HepG2 (cell line): ENCODE data around the gene ST14. TPM values are rescaled to one million over a fixed set of nuclear protein-coding genes. Genes with fewer than 3 reads are reported as not detected.

ENCODE experiments used
- AKNA ChIP-seq: sonication (generic); formaldehyde crosslinking; IDR thresholded peaks from 2 replicates; pipeline ENCODE4 v1.4.0; 2020; ENCODE audit warnings: missing genetic modification reagents, borderline replicate concordance
- CHCHD3 ChIP-seq: sonication (generic); formaldehyde crosslinking; IDR thresholded peaks from 2 replicates; pipeline ENCODE4 v1.8.0; 2022; ENCODE audit warnings: mild to moderate bottlenecking, missing genetic modification reagents, moderate library complexity
- E2F1 ChIP-seq: sonication (generic); formaldehyde crosslinking; IDR thresholded peaks from 2 replicates; pipeline ENCODE4 v1.5.0; 2020; ENCODE audit warnings: missing genetic modification reagents
- HCFC1 ChIP-seq: fragments of 150-350 bp; IDR thresholded peaks from 2 replicates; pipeline ENCODE4 v1.6.1; 2014; ENCODE audit warnings: low read depth, low read length
- KDM2A ChIP-seq: sonication (generic); formaldehyde crosslinking; IDR thresholded peaks from 2 replicates; pipeline ENCODE4 v1.4.0; 2020; ENCODE audit warnings: low read depth, missing genetic modification reagents, borderline replicate concordance
- KMT2B ChIP-seq: IDR thresholded peaks from 2 replicates; pipeline ENCODE4 v1.6.1; 2016; ENCODE audit warnings: missing genetic modification reagents, missing compliant biosample characterization
- MEIS1 ChIP-seq: sonication (generic); formaldehyde crosslinking; IDR thresholded peaks from 2 replicates; pipeline ENCODE4 v1.9.0; 2021; ENCODE audit warnings: mild to moderate bottlenecking, missing genetic modification reagents, moderate library complexity, borderline replicate concordance
- MLLT10 ChIP-seq: sonication (generic); formaldehyde crosslinking; IDR thresholded peaks from 2 replicates; pipeline ENCODE4 v1.4.0; 2020; ENCODE audit warnings: missing genetic modification reagents
- MTA3 ChIP-seq: sonication (generic); formaldehyde crosslinking; IDR thresholded peaks from 2 replicates; pipeline ENCODE4 v1.4.0; 2020; ENCODE audit warnings: missing genetic modification reagents
- NR1H2 ChIP-seq: sonication (generic); formaldehyde crosslinking; IDR thresholded peaks from 2 replicates; pipeline ENCODE4 v1.8.1; 2022; ENCODE audit warnings: low read depth, missing genetic modification reagents, borderline replicate concordance
- POLR2G ChIP-seq: fragments of 200-400 bp; formaldehyde crosslinking; IDR thresholded peaks from 2 replicates; pipeline ENCODE4 v1.6.1; 2018; ENCODE audit warnings: mild to moderate bottlenecking, low read depth, low read length, moderate library complexity
- ZFP36L1 ChIP-seq: sonication (generic); formaldehyde crosslinking; IDR thresholded peaks from 2 replicates; pipeline ENCODE4 v1.8.0; 2022; ENCODE audit warnings: mild to moderate bottlenecking, missing genetic modification reagents, moderate library complexity
- ZKSCAN8 ChIP-seq: IDR thresholded peaks from 2 replicates; pipeline ENCODE4 v1.6.1; 2016; ENCODE audit warnings: borderline replicate concordance, missing genetic modification reagents, missing compliant biosample characterization
- ZNF557 ChIP-seq: sonication (generic); formaldehyde crosslinking; IDR thresholded peaks from 2 replicates; pipeline ENCODE4 v1.4.0; 2020; ENCODE audit warnings: missing genetic modification reagents
- ZNF614 ChIP-seq: IDR thresholded peaks from 2 replicates; pipeline ENCODE4 v1.6.1; 2018; ENCODE audit warnings: missing biosample characterization, missing genetic modification reagents, inconsistent platforms, borderline replicate concordance
- ZNF746 ChIP-seq: sonication (generic); formaldehyde crosslinking; IDR thresholded peaks from 2 replicates; pipeline ENCODE4 v1.8.0; 2022; ENCODE audit warnings: mild to moderate bottlenecking, missing genetic modification reagents
- ZNF766 ChIP-seq: sonication (generic); formaldehyde crosslinking; IDR thresholded peaks from 2 replicates; pipeline ENCODE4 v1.5.0; 2020; ENCODE audit warnings: missing genetic modification reagents, borderline replicate concordance
- polyA plus RNA-seq, 8 experiments: library from polyadenylated mRNA; depleted of rRNA in 3 of 8; stranded (reverse) in 7 of 8; unstranded in 1 of 8; fragments of >200 nt; fragmentation: Illumina TruSeq in 4 of 8; extraction: Trizol in 4 of 8; gene quantifications; 2 replicates each; pipeline versions ENCODE4 v1.2.1 to v1.2.3, GENCODE V29; 2011 to 2016; ENCODE audit warnings: low read depth in 4 of 8, missing spikeins in 1 of 8, mixed read lengths in 1 of 8; ENCODE audit not compliant: insufficient read depth in 1 of 8
- total RNA-seq, 5 experiments: library from RNA; depleted of rRNA; stranded (reverse); fragments of >200 nt; fragmentation: Illumina TruSeq; extraction: Trizol; gene quantifications; 2 replicates each; pipeline ENCODE4 v1.2.3, GENCODE V29; 2016; ENCODE audit warnings: low read depth in 1 of 5
- TF ChIP-seq, protein P1 (sequence below): sonication (generic); formaldehyde crosslinking; IDR thresholded peaks from 2 replicates; pipeline ENCODE4 v1.8.0; 2022; ENCODE audit warnings: missing genetic modification reagents, mild to moderate bottlenecking, inconsistent platforms, borderline replicate concordance
- TF ChIP-seq, protein P2 (sequence below): IDR thresholded peaks from 2 replicates; pipeline ENCODE4 v1.6.1; 2016; ENCODE audit warnings: missing compliant biosample characterization, missing genetic modification reagents, borderline replicate concordance
- TF ChIP-seq, protein P3 (sequence below): sonication (generic); formaldehyde crosslinking; IDR thresholded peaks from 2 replicates; pipeline ENCODE4 v1.8.1; 2023; ENCODE audit warnings: mild to moderate bottlenecking, moderate library complexity, missing genetic modification reagents
- TF ChIP-seq, protein P4 (sequence below): IDR thresholded peaks from 2 replicates; pipeline ENCODE4 v1.6.1; 2016; ENCODE audit warnings: low read depth, borderline replicate concordance

The ST14 gene
- total and polyA plus RNA-seq, 2 of the 13 experiments (the other 11 are each of a cell fraction or from before 2014, with no cell fraction given): 0.88 to 1.4 TPM

DNA sequence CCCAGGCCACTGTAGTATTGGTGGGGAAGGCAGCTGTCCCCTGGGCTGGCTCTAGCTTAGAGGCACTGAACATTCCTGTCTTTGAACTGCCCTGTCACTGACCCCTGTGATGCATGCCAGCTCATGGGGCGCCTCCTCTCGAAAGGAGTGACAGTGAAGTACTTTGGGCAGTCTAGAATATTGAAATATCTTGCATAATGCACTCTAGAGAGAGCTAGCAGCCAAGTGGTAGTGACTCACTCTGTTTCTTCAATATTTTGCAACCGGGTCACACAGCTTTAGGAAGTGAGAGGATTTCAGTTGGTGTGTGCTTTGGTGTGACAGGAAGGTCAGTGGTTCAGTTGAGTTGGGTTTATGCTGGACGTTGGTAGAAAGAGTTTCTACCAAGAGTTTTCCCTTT lies 35.5 kb upstream of the ST14 start (continued):
- TF ChIP-seq, protein P1, sequence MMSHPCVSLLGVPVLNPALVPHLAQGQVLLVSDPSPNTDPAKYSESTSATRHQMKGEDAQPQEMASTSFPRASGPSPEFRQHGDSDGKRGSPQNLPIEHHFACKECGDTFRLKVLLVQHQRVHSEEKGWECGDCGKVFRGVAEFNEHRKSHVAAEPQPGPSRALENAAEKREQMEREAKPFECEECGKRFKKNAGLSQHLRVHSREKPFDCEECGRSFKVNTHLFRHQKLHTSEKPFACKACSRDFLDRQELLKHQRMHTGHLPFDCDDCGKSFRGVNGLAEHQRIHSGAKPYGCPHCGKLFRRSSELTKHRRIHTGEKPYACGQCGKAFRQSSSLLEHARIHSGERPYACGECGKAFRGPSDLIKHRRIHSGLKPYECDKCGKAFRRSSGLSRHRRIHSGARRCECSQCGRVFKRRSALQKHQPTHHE (CRISPR knock-in tag): no peak
- TF ChIP-seq ZNF557 (CRISPR knock-in tag) (no peak), HCFC1 (no peak), MTA3 (CRISPR knock-in tag) (no peak), CHCHD3 (no peak), ZFP36L1 (CRISPR knock-in tag) (peak; percentile 72; the same call in 1 of the 2 replicates), KMT2B (peak; percentile 69), ZKSCAN8 (CRISPR knock-in tag) (peak; percentile 82), E2F1 (CRISPR knock-in tag) (no peak), NR1H2 (CRISPR knock-in tag) (no peak), MEIS1 (CRISPR knock-in tag) (peak; percentile 73; the same call in 1 of the 2 replicates), AKNA (CRISPR knock-in tag) (no peak), ZNF746 (CRISPR knock-in tag) (no peak; the same call in 1 of the 2 replicates), ZNF614 (CRISPR knock-in tag) (peak; percentile 85), POLR2G (no peak), MLLT10 (CRISPR knock-in tag) (no peak), KDM2A (no peak), ZNF766 (no peak)
- TF ChIP-seq, protein P2, sequence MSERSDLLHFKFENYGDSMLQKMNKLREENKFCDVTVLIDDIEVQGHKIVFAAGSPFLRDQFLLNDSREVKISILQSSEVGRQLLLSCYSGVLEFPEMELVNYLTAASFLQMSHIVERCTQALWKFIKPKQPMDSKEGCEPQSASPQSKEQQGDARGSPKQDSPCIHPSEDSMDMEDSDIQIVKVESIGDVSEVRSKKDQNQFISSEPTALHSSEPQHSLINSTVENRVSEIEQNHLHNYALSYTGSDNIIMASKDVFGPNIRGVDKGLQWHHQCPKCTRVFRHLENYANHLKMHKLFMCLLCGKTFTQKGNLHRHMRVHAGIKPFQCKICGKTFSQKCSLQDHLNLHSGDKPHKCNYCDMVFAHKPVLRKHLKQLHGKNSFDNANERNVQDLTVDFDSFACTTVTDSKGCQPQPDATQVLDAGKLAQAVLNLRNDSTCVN: peak; percentile 100
- TF ChIP-seq, protein P3, sequence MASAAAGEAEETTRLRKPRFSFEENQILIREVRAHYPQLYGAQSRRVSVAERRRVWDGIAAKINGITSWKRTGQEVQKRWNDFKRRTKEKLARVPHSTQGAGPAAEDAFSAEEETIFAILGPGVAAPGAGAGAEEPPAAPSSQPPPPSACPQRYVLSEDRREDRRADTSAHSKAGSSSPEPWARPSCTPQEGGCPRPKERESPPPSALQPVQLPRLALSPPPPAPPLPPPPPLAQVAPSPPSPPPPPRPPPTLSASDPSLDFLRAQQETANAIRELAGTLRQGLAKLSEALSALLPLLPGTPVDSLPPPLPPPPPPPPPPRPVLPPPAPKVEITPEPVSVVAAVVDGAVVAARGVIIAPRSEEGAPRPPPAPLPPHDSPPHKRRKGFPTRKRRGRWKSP: peak; percentile 52; the same call in 1 of the 2 replicates
- TF ChIP-seq, protein P4, sequence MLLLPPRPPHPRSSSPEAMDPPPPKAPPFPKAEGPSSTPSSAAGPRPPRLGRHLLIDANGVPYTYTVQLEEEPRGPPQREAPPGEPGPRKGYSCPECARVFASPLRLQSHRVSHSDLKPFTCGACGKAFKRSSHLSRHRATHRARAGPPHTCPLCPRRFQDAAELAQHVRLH (CRISPR knock-in tag): no peak; the same call in 1 of the 2 replicates
